NOMO-1 (cell line): ENCODE data around the gene PCNX1.
"Not testable (repeated sequence)": the region's sequence is repeated elsewhere in the genome, so short reads cannot be mapped to it uniquely, and the experiment has no call there.

ENCODE experiments used
- DNase-seq, 2 experiments: peaks; one replicate each; lab custom pipeline; 2025; ENCODE audit not compliant: unreplicated experiment in 2 of 2; lab: John Stamatoyannopoulos, UW

Gene PCNX1

DNA sequence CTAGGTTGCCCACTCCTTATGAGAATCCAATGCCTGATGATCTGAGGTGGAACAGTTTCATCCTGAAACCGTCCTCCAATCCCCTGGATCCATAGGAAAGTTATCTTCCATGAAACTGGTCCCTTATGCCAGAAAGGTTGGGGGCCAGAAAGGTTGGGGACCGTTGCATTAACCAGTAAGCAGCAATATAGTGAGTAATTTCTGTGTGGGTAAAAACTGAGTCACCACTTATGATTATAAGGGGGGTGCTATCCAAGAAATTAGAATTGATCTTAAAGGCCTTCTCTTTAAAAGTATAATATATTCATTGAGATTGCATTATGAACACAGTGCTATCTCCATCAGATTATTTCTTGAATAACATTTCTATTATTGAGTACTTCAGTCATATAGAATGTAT, 97.2 kb downstream of the PCNX1 start:
- no peak for DNase-seq

DNA sequence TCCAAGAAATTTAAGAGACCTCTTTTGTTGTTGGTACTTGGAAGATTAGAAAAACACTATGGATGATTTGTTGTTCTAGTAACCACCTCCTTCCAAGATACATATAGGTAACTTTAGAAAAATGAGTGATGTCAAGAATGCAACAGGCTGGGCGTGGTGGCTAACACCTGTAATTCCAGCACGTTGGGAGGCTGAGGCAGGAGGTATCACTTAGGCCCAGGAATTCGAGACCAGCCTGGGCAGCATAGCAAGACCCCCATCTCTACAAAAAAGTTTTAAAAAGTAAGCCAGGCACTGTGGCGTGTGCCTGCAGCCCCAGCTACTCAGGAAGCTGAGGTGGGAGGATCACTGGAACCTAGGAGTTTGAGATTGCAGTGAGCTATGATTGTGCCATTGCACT, 97.8 kb downstream of the PCNX1 start:
- no peak for DNase-seq

DNA sequence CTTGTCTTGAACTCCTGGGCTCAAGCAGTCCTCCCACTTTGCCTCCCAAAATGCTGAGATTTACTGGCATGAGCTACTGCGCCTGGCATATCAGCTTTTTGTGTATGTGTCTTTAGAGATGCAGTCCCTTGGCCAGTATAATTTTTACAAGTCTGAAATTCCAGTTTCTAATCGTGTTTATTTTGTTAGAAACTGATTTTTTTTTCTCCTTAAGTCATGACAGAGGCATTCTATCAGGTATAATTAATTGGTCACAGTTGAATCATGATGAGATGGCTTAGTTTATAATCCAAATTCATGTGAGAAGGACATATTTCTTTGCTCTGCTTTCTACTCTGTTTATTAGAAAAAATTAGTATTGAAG, 98.9 kb downstream of the PCNX1 start:
- no peak for DNase-seq

DNA sequence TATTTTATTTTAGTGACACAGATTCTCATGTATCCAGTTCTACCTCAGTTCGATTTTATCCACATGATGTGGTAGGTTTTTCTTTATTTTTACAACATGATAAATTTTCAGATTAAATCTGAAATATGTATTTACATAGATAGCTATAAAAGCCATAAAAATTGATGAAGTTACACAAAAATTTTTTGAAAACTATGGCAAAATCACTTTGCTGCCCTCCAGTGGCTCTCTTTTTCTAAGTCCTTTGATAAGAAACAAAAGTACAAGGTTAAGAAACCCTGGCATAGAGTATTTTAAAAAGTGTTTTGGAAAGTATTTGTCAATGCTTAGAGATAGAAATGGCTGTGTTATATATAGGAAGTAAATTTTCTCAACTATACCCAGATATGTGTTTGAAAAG, 104.2 kb downstream of the PCNX1 start:
- no peak for DNase-seq

DNA sequence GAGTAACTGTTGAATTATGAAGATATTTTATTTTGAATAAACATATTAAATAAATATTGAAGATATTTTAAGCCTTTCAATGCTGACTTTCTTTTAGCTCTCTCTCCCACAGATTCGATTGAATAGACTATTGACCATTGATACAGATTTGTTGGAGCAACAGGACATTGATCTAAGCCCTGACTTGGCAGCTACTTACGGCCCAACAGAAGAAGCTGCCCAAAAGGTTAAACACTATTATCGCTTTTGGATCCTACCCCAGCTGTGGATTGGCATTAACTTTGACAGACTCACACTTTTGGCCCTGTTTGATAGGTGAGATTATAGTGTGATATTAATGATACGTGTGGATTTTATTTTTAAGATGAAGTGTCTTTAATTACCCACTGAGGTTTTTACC, 105.6 kb downstream of the PCNX1 start:
- DNase-seq, result no peak

DNA sequence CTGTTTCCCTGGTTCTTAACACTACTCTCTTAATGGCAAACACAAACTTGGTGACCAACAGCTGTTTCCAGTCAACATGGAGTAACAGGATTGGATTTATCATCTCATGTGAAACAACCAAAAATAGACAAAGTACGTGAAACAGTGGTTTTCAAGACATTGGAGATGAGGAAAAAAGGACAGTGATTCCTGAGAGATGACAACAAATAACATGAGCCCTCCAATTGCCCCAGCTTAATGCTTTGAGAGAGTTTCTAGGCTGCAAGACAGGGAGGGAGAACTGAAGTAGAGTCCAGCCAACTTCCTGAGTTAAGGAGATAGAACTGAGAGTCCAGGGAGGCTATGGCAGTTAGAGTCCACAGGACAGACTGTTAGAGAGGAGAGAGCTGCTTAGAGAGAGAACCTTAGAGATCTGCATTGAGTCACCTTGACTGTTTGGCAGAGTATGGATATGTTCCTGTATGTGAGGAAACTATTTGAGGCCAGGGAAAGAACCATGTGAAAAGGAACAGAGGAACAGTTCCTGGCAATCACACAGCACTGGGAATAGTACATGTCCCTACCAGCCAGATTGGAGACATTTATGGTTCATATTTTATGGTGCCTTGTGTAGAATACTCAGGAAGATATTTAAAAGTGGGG, 106.4 kb downstream of the PCNX1 start:
- DNase-seq, result no peak

DNA sequence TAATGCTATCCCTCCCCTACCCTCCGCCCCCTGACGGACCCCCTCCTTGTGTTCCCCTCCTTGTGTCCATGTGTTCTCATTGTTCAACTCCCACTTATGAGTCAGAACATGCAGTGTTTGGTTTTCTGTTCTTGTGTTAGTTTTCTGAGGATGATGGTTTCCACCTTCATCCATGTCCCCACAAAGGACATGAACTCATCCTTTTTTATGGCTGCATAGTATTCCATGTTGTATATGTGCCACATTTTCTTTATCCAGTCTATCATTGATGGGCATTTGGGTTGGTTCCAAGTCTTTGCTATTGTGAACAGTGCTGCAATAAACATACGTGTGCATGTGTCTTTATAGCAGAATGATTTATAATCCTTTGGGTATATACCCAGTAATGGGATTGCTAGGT, 112.7 kb downstream of the PCNX1 start:
- DNase-seq, result not testable (repeated sequence)

DNA sequence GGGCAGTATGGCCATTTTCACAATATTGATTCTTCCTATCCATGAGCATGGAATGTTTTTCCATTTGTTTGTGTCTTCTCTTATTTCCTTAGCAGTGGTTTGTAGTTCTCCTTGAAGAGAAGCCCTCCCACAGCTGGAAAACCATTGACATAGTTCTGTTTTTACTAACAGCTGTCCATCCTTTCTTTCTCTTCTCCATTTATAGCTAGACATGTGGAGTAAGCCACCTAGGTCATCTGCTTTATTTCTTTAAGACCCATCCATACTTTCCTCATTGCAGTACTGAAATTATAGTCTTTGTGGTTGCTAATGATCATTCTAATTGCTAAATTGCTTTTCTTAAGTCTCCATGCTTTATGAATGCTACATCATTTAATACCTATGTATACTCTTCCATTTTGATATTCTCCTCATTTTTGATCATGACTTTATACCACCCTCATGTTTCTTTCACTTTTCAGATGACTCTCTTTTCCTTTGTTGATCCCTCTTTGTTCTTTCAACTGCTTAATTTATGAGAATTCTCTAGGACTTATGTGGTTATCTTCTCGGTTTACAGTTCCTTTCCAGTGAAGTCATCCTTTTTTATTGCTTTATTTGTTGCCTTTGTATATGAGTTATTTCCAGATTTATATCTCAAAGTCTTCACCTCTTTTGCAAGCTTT, 114.2 kb downstream of the PCNX1 start:
- DNase-seq, result no peak

DNA sequence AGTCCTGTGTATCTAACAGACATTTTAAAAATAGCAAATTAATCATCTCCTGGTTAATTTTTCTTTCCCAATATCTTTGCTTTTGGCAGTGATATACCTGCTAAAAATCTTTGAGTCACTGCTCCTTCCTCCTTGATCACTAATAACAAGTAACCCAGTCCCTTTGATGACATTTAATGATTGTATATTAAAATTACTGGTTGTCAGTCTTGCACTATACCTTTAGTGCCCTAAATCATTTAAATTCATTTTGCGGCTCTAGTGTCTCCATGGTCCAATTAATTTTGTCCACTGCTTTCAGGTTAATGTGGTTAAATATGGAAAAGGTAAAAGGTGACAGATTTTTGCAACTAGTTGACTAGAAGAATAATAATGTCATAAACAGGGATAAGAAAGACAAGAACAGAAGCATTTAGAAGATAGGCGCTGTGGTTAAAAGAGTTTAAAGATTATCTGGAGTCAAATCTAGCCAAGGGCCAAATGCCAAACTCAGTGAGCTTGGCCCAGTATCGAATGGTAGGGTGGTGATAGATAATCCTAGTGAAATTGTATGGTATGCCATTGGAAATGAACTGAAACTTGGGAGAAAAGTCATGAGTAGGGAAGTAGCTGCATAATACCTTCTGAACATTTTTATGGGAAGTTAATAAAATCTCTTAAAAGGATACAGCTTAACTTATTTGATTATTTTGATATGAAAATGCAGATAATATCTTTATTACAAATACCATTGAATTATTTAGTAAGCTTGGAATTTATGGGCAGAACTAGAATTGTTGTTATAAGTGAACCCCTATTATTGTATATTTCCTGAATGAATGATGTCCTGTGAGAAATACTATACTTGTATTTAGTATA, 115.0 kb downstream of the PCNX1 start:
- no peak for DNase-seq

DNA sequence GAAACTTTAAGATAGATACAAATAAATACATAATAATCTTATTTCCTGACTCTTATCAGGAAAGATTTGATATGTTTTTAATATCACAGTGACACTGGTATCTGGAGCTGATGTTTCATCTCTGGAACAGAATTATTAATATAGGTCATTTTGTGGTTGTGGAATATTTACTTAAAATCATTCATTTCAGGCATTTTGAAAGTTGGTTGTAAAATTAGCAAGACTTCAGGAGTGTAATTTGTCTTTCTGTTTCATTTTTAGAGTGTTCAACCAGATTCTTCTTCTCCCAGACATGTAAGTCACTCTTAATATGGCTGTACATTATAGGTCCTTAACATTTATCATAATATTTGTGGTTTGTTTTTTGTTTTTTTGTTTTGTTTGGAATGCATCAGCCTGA, 115.7 kb downstream of the PCNX1 start:
- DNase-seq, result no peak

DNA sequence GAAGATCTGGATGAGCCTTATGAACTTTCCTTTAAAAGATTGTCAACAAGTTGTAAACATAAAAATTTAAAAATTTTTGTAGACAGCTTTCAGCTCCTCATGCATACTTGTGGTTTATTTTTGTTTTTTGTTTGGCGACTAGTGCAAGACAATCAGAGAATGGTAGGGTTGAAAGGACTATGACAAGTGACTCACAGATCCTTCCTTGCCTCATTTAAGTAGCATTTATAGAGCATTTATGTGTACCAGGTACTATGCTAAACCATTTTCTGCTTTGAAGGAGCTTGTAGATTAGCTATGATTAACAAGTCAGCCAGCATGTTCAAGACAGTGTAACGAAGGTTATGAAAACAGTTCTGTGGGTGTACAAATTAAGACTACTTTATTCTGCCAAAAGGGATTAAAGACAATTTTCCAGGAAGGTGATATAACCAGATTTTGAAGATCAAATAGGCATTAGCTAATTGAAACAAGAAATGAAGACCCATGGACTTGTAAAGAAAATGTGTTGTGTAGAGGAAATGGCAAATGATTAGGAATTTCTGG, 122.0 kb downstream of the PCNX1 start:
- DNase-seq, result no peak

DNA sequence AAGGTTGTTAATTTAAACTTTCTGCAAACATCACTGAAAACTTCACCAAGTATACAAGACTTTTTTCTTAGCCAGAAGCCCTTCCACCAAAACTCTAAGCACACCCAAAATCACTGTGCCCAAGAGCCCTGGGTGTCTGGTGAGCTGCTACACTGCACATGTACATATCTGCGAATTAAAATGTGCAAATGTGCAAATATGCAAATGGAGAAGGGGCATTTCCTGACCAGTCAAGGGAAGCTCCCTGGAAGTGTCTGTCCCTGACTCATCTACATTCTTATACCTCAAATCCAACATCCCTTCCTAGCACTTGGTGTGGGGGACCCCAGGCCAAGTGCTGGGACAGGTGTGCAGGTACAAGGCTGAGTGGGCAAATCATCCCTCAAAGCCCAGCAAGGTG, 123.7 kb downstream of the PCNX1 start:
- no peak for DNase-seq

DNA sequence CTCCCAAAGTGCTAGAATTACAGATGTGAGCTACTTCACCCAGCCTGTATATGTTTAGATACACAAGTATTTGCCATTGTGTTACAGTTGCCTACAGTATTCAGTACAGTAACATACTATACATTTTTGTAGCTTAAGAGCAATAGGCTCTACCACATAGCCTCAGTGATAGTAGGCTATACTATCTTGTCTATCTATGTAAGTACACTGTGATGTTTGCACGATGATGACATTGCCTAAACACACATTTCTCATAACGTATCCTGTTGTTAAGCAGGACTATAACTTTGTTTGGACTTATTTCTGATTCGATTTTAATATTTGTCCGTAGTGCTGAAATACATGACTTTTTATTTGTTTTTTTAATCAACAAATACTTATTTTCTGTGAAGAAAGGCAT, 129.2 kb downstream of the PCNX1 start:
- no peak for DNase-seq

DNA sequence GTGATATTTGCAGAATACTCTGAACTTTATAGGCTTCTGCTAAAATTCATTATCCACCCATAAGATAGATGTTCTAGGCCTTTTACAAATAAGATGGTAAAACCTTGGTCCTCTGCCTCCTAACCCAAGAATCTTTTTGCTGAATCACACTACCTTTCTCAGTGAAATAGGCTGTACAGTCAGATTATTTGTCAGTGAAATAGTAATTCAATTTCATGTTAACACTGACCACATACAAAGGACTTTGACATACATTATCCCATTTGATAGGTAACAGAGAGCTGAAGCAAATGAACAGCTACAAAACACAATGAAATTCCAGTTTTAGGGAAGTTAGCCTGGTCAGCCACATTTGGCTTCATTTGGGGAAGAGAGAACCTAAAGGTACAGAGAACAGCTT, 141.1 kb downstream of the PCNX1 start:
- DNase-seq, result no peak

DNA sequence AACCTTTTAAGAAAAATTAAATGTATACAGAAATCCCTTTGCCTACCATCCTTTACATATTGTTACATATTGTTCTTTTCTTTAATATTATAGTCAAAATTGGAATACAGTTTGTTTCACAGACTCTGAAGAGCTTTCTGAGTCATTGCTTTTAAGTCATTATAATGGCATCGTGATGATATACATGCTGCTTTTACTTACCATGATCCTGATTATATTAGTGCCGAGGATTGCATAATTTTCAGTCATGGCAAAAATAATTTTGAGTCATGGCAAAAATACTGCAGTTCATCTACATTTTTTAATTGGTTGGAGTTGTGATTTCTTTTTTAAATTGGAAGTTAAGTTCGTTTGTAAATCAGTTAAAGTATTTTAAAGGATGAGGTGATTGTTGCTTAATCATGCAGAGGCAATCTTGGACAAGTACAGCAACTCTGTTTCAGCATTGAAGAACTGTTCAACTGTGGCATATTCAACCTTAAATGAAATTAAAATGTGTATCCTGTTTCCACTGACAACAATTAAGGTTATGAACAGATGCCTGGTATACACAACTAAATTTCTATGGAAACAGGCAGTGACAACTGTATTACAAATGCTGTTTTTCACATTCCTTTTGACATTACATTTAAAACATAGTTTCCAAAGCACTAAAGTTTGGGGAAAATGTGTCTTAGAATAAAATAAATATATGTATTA, 142.3 kb downstream of the PCNX1 start:
- DNase-seq, result no peak

DNA sequence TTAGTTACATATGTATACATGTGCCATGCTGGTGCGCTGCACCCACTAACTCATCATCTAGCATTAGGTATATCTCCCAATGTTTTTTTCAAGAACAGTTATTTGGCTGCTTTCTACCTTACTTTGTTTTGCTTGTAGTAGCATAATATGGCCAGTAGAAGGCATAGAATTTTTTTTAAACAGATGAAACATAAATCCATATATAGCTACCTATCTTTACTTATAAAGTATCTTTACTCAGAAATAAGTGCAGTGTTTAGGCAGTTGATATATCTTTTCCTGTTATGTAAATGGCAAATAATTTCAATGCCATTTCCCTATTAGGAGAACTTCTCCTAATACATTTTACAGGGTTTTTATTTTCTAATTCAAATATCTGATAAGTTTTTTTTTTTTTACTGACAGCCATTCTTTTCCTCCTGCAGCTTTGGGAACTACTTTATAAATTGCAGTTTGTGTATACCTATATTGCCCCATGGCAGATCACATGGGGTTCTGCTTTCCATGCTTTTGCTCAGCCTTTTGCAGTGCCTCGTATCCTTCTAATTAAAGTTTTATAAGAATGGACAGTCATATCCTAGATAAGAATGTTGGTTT, 143.1 kb downstream of the PCNX1 start:
- peak in 1 of 2 experiments; percentile 7 for DNase-seq

DNA sequence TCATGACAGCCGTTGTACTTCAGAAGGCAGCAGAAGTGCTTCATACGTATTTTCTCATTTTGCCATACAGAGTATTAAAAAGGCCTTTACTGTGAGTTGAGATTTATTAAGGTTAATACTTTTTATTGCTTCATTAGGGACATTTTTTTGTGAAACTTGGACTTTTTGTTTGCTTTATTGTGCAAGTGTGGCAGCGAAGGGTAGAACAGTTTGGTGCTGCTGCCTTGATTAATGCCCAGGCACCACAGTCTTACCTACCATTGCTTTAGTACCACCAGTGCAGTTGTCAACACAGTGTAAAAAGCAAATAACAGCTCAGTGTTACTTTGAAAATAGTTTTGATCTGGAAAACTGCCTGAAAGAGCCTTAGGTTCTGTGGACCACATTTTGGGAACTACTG, 147.4 kb downstream of the PCNX1 start:
- no peak for DNase-seq

DNA sequence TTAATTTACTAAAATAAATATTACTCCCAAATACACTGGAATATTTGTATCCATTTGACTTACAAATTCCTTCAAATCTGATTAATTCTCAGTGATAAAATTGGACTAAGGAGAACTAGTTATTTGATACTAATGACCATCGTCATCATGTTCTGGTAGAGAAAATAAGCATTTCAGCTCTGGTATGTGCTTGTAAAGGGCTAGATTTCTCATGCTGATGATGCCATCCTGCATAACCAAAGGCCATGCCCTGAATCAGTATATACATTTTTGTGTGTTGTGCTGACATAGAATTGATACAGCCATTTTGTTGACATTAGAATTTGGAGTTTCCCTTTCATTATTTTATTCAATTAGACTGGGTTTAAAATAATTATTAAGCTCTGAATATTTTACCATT, 148.9 kb downstream of the PCNX1 start:
- no peak for DNase-seq

DNA sequence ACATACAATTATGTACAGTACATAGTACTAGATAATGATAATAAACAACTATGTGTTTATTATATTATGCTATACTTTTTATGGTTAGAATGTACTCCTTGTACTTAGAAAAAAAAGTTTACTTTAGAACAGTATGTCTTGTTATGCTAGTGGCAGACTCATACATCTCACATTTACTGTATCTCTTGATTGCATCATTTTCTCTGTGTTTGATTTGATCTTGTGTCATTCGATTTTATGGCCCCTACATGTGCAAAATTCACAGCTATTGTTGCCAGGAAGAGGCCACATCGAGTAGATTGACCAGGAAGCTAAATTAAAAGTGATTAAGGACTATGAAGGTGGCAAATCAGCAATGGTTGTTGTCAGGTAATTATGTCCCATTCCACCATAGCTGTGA, 153.0 kb downstream of the PCNX1 start:
- DNase-seq, result no peak

DNA sequence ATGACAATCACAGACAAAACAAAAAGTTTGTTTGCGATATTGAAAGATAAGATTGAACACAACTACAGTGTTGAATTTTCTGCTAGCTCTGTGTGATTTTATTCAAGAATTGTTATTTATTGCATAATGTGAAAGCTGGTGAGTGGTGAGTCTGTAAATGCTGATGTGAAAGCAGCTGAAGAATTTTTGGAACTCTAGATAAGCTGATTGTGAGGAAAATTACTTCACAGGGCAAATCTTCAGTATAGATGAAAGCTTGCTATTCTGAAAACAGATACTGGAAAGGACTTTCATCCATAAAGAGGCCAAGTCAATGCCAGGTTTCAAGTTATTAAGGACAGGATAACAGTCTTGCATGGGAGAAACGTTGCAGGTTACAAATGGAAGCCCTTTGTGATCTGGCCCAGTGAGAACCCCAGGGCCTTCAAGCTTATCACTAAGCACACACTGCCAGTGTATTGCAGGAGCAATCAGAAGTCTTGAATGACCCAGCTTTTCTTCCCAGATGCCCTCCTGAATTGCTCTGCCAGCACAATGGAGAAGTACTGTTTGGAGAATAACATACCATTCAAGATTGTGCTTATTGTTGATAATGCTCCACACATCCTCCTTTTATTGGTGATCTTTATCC, 153.7 kb downstream of the PCNX1 start:
- no peak for DNase-seq
